ENCODE measurements around the gene STAT1.

The STAT1 gene

GRCh38 chr2:191013932-191014652 lies at the start of gene STAT1:
TSS of gene STAT1 (minus strand) at chr2:191014171. CDS start at chr2:191010003, 4,168 bp downstream.
- peak; percentile 81 for DNase-seq

DNA sequence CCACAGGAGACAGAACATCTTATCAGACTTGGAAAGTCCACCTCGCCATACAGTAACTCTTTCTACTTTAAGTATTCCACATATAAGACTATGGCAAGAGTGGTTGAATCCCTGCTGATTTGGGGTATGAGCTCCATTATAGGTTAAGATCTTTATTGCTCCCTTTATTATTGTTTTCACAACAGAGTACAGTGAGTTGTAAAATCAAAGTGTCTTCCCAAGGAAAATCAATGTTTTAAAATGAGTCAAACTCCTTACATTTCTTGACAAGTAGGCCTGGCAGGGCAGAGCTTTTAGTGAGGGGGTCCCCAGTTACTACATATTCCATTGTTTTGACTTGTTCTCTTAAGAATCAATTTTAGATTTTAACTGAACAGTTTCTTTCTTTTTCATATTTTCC lies 49.6 kb upstream of the STAT1 start:
- no peak for DNase-seq

GRCh38 chr2:191061381-191061980 lies 47.5 kb upstream of the STAT1 start:
- no peak for DNase-seq

- no peak for DNase-seq
Observed at GRCh38 chr2:191059308-191059707, 45.3 kb upstream of the STAT1 start.

DNA sequence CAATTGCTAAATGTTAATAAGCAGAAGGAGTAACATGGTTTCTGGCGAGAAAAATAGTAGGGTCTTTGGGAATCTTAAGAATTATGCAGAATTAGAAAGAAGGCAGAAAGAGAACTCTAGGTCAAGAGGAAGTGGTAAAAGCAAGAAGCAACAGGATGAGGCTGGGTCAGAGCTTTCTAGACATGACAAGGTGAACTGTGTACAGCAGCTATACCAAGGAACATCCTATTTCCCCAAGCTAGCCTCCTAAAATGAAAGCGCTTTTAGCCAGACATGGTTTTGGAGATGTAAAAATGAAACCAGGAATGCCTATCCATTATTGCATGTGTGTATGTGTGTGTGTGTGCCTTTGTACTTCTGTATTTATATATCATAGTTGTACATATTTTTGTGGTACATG lies 42.3 kb upstream of the STAT1 start:
- DNase-seq: no peak

DNA sequence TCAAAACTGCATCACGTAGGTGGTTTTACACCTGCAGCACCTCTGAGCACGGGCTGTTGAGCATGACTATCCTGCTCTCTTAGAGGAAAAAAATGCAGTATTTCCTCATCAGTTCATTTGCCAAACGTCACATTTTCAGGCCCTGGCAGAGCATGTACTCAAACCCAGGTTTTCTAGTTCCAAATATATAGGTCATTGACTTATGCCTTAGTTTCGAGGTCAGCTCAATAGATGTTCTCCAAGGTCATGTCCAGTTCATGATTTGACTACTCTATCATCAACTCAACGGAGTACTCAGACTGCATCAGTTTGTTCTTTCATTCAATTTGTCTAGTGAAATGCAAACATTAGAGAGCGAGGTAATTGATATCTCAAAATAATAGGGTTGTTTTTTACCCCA lies 39.3 kb upstream of the STAT1 start:
- DNase-seq: no peak

GRCh38 chr2:191051825-191052778 lies 38.1 kb upstream of the STAT1 start:
- peak; percentile 1 for DNase-seq

DNA sequence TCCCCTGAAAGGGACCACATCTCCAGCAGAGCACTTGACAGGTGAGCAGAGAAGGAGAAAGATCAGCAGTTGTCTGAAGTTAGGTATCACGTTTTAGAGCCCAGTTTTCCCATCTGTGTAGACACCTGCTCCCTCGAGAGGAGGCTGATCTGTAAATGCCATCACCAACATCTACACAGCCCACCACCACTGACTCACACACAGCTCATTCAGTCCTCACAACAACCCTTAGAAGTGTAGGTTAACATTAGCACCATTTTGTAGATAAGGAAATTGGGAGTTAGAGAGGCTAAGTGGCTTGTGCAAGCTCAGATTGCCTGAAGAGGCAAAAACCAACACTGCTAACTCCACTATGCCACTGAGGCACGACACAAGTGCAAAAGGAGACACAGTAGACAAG lies 37.2 kb upstream of the STAT1 start:
- no peak for DNase-seq

GRCh38 chr2:191050640-191050987 lies 36.6 kb upstream of the STAT1 start:
- no peak for DNase-seq

DNA sequence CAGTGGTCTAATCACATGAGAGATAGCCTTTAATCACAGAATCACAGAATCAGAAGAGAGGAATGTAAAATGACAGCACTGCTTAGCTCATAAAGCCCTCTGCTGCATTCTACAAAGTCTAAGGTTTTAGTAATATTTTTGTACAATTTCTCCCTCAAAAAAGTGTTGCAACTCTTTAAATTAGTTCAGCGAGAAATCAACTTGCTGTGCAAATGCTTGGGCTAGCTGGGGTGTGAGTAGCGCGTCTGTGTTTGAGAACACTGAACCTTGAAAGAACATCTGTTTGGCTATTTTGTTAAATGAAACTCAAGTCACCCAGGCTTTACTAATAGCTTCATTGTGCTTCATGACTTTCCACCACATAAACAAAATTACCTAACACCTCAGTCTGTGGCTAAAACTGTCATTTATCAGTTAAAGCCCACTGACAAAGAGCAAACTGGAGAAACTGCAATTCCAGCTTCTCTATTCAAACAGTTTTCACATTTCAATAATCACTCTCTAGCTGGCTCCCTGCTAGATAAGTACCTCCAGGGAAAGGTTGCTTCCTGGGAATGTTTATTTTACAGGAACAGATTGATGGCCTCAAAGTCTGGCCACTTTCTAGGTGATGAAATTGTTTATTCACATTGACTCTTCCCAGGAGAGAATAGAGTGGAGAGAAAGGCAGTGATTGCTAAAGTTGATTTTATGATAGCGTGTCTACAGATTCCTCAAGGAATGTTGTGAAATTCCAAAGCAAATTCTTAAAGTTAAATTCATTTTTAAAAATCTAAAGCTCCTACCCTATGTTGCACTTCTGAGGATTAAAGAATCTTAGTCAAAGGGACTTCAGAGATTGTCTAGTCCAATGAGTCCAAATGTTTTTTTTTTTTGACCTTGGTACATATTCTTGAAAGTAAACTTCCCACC lies 36.0 kb upstream of the STAT1 start:
- peak; percentile 33 for DNase-seq

GRCh38 chr2:191048073-191048472 lies 34.1 kb upstream of the STAT1 start:
- DNase-seq: no peak

GRCh38 chr2:191045141-191045540 lies 31.2 kb upstream of the STAT1 start:
- DNase-seq: no peak

DNA sequence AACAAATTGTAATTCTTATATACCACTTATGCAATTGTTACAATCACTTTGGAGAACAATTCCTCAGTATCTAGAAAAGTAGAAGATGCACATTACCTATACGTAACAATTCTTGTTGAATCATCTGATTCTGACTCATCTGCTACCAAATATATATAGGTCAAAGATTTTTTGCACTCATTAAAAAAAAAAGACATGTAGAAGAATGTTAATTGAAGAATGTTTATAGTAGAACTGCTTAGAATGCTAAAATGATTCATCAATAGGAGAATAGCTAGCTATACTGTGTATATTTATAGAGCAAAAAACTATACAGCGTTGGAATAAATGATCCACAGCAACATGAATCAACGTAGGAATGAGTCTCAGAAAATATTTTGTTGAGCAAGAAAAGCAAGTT lies 29.5 kb upstream of the STAT1 start:
- DNase-seq: no peak

- no peak for DNase-seq
Observed at GRCh38 chr2:191041418-191042161, 27.6 kb upstream of the STAT1 start.

DNA sequence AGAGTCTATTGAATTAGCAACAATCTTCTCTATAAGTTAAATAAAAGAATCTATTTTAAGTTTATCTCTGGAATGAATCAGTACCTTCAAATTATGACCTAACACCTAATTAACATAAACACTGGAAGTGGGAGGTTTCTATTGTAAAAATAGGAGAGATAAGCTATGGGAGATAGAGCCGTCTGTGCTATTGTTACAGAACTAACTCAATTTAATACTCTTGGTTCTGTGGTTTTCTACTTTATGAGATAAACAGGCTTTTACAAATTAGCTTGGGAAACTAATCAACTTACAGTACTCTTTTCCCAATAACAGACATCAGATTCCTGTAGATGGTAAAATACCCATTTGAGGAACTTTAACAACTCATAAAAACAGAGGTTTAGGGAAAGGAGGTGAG lies 25.6 kb upstream of the STAT1 start:
- DNase-seq: no peak

GRCh38 chr2:191038741-191039140 lies 24.8 kb upstream of the STAT1 start:
- DNase-seq: no peak

GRCh38 chr2:191038241-191038725 lies 24.3 kb upstream of the STAT1 start:
- no peak for DNase-seq

GRCh38 chr2:191037351-191037750 lies 23.4 kb upstream of the STAT1 start:
- DNase-seq: no peak

GRCh38 chr2:191036363-191036762 lies 22.4 kb upstream of the STAT1 start:
- DNase-seq: no peak

GRCh38 chr2:191032588-191033429 lies 18.8 kb upstream of the STAT1 start:
- no peak for DNase-seq

GRCh38 chr2:191031256-191031655 lies 17.3 kb upstream of the STAT1 start:
- DNase-seq: no peak
